RWPE1 (cell line): ENCODE results near the gene KAZN.

Experiments
- CTCF ChIA-PET: fragments of 350-600 bp; sonication (Branson Sonifier 250); formaldehyde crosslinking; extraction: SDS; loops from one replicate; lab custom pipeline; 2021; lab: Yijun Ruan, JAX
- POLR2A ChIA-PET: fragments of 400-600 bp; formaldehyde crosslinking; extraction: SDS; loops from one replicate; lab custom pipeline; 2020; ENCODE audit warnings: antibody characterized with exemption; ENCODE audit not compliant: low non-redundant PET; lab: Yijun Ruan, JAX
- DNase-seq: peaks from one replicate; pipeline ENCODE4 v3.0.0; 2012; ENCODE audit warnings: low spot score
- H3K27ac ChIP-seq: fragments of 450-650 bp; 2 replicates; pipeline ENCODE4 v1.5.1; 2017
- CTCF ChIP-seq: fragments of 450-650 bp; conservative IDR thresholded peaks from 2 replicates; pipeline ENCODE4 v1.5.1; 2017; ENCODE audit warnings: low read depth, mild to moderate bottlenecking

KAZN gene

GRCh38 chr1:14697353-14697752 lies 98.9 kb downstream of the KAZN start:
- POLR2A ChIA-PET, result no interaction called here
- CTCF ChIA-PET, result no interaction called here

GRCh38 chr1:14698314-14698713 lies 99.8 kb downstream of the KAZN start:
- no peak for DNase-seq
- TF ChIP-seq CTCF, result no peak
- ChIA-PET CTCF (interaction anchor here (1.2 kb wide), 1 partner anchor 12 kb away, joined by 3 read pairs; no protein-coding TSS in a partner anchor), POLR2A (no interaction called here)
- no peak overlapping the region for H3K27ac ChIP-seq

More at GRCh38 chr1:14697353-14697752, 98.9 kb downstream of the KAZN start:
- no peak overlapping the region for H3K27ac ChIP-seq
- no peak for TF ChIP-seq CTCF
- no peak for DNase-seq

- ChIA-PET POLR2A (no interaction called here), CTCF (interaction anchor here (0.5 to 1.2 kb wide), 2 partner anchors 13 to 116 kb away, joined by 3 read pairs; no protein-coding TSS in a partner anchor)
- no peak for DNase-seq
Measured at GRCh38 chr1:14699620-14700019, 101.1 kb downstream of the KAZN start.

GRCh38 chr1:14704846-14705245 lies 106.4 kb downstream of the KAZN start:
- no peak for TF ChIP-seq CTCF
- no peak overlapping the region for H3K27ac ChIP-seq
- POLR2A ChIA-PET, result no interaction called here
- CTCF ChIA-PET, result no interaction called here
- no peak for DNase-seq

More at GRCh38 chr1:14699620-14700019, 101.1 kb downstream of the KAZN start:
- no peak overlapping the region for H3K27ac ChIP-seq
- no peak for TF ChIP-seq CTCF

GRCh38 chr1:14705824-14706223 lies 107.3 kb downstream of the KAZN start:
- POLR2A ChIA-PET, result no interaction called here

GRCh38 chr1:14706631-14707030 lies 108.1 kb downstream of the KAZN start:
- ChIA-PET CTCF (no interaction called here), POLR2A (no interaction called here)
- TF ChIP-seq CTCF, result no peak
- no peak overlapping the region for H3K27ac ChIP-seq
- DNase-seq, result no peak

More at GRCh38 chr1:14705824-14706223, 107.3 kb downstream of the KAZN start:
- DNase-seq, result no peak
- CTCF ChIA-PET, result interaction anchor here (1.0 kb wide), 1 partner anchor 130 kb away, joined by 3 read pairs; no protein-coding TSS in a partner anchor
- H3K27ac ChIP-seq, result no peak overlapping the region
- TF ChIP-seq CTCF, result no peak
